ENCODE measurements around the gene TAF12.

GRCh38 chr1:28560886-28561285 is 82.0 kb downstream of the TAF12 start:
- TF ChIP-seq CTCF (IDR thresholded peaks at IDR 0.05; ENCODE audit: low read depth, low read length) = no peak
- no peak for TF ChIP-seq EZH2phosphoT487 (IDR thresholded peaks at IDR 0.05; ENCODE audit: low read depth)

All from OCI-LY3 (cell line).